Mucosa of descending colon (tissue), 3 donors: ENCODE results near the gene TRAPPC14. TPM values are rescaled to one million over a fixed set of nuclear protein-coding genes. Genes with fewer than 3 reads are reported as not detected.
"Not testable (repeated sequence)": the region's sequence is repeated elsewhere in the genome, so short reads cannot be mapped to it uniquely, and the experiment has no call there.

Experiments used
- ATAC-seq: fragments of 200-7000 bp; cut with Tn5 transposase; one replicate; pipeline ENCODE4 v1.9.1; 2020; ENCODE audit warnings: mild to moderate bottlenecking, moderate library complexity
- DNase-seq, 3 donors: peaks; one replicate each; pipeline ENCODE4 v3.0.0-alpha.2; 2020
- H3K36me3 ChIP-seq: fragments of 200-600 bp; one replicate; pipeline ENCODE4 v1.8.0; 2021; ENCODE audit warnings: low read depth, mild to moderate bottlenecking
- H3K4me1 ChIP-seq: fragments of 200-600 bp; one replicate; pipeline ENCODE4 v1.8.0; 2021; ENCODE audit warnings: low read depth, mild to moderate bottlenecking
- H3K4me3 ChIP-seq: fragments of 200-600 bp; one replicate; pipeline ENCODE4 v1.8.0; 2021; ENCODE audit warnings: mild to moderate bottlenecking
- H3K9me3 ChIP-seq: fragments of 200-600 bp; one replicate; pipeline ENCODE4 v1.8.0; 2021; ENCODE audit warnings: mild to moderate bottlenecking
- intact Hi-C, 2 donors: fragments of 100-400 bp; cut with DNase I in 1 of 2; cut with micrococcal nuclease in 1 of 2; formaldehyde crosslinking; loops; one replicate each; pipeline versions ENCODE4 v1.11.0 to v1.11.1; 2022; cut with DNase I, micrococcal nuclease
- total RNA-seq, 3 donors: library from RNA; stranded (reverse); fragmentation: NEBNext Ultra II Directional in 2 of 3; extraction: Animal tissue kit (Norgen Biotek cat#: 25700) in 2 of 3; gene quantifications; one replicate each; pipeline versions ENCODE4 v1.2.1 to v1.2.4, GENCODE V29; 2021 to 2023
- TF ChIP-seq, protein P1 (sequence below): fragments of 200-600 bp; IDR thresholded peaks from one replicate; pipeline ENCODE4 v1.8.0; 2022; ENCODE audit warnings: antibody characterized with exemption, mild to moderate bottlenecking
- donor health status: DM: no; HTN: no; CAD: no; lungs with moderate emphysema.
- donor health status: DM: no; HTN: no; CAD: no.
- donor health status: DM: no; HTN: yes; CAD: no.

Gene TRAPPC14
- total RNA-seq, 3 donors from 2014 or later = 36.7 to 78.9 (median 49.0) TPM

DNA sequence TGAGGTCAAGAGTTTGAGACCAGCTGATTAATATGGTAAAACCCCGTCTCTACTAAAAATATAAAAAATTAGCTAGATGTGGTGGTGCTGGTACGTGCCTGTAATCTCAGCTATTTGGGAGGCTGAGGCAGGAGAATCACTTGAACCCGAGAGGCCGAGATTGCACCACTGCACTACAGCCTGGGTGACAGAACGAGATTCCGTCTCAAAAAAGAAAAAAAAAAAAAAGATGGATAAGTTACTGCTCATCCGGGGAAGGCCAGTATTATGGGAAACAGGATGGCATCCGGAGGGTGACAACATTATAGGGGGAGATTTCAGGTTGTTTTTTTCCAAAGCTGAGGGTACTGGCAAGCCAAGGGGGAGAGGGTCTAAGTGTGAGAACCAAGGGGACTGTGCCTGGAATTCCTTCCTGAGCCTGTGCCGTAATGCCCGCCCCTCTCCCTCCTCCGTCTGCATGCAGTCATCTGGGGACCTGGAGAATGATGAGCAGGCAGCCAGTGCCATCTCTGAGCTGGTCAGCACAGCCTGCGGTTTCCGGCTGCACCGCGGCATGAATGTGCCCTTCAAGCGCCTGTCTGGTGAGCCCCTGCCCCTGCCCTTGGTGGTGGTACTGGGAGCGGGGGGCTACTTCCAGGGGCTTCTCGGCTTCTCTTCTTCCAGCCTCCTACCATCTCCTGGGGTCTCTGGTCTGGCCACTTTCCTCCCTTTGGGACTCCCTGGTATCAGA, 5.4 kb downstream of the TRAPPC14 start:
- peaks cover 85% of the 10 kb centered on the region for H3K4me1 ChIP-seq
- intact Hi-C loops = no loop called here
- peak in 1 of 3 donors; percentile 58 for DNase-seq

DNA sequence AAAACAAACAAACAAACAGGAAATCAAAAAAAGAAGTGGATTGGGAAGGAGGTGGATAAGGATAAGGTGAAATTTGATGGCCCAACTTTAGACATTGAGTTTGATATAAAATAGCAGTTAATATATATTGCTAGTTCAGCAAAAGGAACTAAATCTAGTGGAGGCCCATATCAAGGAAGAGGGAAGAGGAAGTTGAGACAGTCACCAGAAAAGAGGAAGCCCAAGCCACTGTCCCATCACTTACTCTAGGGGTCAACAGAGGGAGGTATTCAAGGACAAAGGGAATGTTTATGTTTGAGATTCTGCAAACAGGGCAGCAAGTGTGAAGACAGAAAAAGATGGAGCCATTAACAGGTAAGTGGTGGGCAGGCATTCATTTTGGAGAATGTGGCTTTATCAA, 6.1 kb downstream of the TRAPPC14 start:
- ATAC-seq = no peak
- no peaks in the 10 kb centered on the region for H3K9me3 ChIP-seq
- intact Hi-C loops = no loop called here
- TF ChIP-seq, protein P1, sequence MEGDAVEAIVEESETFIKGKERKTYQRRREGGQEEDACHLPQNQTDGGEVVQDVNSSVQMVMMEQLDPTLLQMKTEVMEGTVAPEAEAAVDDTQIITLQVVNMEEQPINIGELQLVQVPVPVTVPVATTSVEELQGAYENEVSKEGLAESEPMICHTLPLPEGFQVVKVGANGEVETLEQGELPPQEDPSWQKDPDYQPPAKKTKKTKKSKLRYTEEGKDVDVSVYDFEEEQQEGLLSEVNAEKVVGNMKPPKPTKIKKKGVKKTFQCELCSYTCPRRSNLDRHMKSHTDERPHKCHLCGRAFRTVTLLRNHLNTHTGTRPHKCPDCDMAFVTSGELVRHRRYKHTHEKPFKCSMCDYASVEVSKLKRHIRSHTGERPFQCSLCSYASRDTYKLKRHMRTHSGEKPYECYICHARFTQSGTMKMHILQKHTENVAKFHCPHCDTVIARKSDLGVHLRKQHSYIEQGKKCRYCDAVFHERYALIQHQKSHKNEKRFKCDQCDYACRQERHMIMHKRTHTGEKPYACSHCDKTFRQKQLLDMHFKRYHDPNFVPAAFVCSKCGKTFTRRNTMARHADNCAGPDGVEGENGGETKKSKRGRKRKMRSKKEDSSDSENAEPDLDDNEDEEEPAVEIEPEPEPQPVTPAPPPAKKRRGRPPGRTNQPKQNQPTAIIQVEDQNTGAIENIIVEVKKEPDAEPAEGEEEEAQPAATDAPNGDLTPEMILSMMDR = no peak
- DNase-seq = no peak
- H3K36me3 ChIP-seq = peaks cover 4% of the 10 kb centered on the region
- no peak overlapping the region for H3K4me3 ChIP-seq
- H3K4me1 ChIP-seq = peaks cover 81% of the 10 kb centered on the region

More for the DNA sequence above, 5.4 kb downstream of the TRAPPC14 start:
- no peaks in the 10 kb centered on the region for H3K9me3 ChIP-seq
- TF ChIP-seq, protein P1 = no peak
- H3K36me3 ChIP-seq = peaks cover 4% of the 10 kb centered on the region
- ATAC-seq = no peak
- no peak overlapping the region for H3K4me3 ChIP-seq

- H3K9me3 ChIP-seq = no peaks in the 10 kb centered on the region
- DNase-seq (peak; percentile 98 to 100 (median 99)), ATAC-seq (peak; percentile 94)
- H3K36me3 ChIP-seq = peaks cover 4% of the 10 kb centered on the region
- H3K4me1 ChIP-seq = peaks cover 45% of the 10 kb centered on the region
- peak within 1 kb of the TSS; percentile 83 for H3K4me3 ChIP-seq
- TF ChIP-seq, protein P1 = no peak
- intact Hi-C loops = no loop called here
Measured at GRCh38 chr7:100148559-100149328, 9.8 kb downstream of the TRAPPC14 start, which contains the start of gene LAMTOR4. LAMTOR4 (plus strand) TSS chr7:100148918; CDS start chr7:100148973, 55 bp downstream.

GRCh38 chr7:100148225-100148558, 10.3 kb downstream of the TRAPPC14 start:
- H3K9me3 ChIP-seq = no peaks in the 10 kb centered on the region
- intact Hi-C loops = no loop called here
- H3K4me1 ChIP-seq = peaks cover 39% of the 10 kb centered on the region
- TF ChIP-seq, protein P1 = no peak
- peaks cover 4% of the 10 kb centered on the region for H3K36me3 ChIP-seq
- DNase-seq (no peak), ATAC-seq (no peak)
- no peak overlapping the region for H3K4me3 ChIP-seq

DNA sequence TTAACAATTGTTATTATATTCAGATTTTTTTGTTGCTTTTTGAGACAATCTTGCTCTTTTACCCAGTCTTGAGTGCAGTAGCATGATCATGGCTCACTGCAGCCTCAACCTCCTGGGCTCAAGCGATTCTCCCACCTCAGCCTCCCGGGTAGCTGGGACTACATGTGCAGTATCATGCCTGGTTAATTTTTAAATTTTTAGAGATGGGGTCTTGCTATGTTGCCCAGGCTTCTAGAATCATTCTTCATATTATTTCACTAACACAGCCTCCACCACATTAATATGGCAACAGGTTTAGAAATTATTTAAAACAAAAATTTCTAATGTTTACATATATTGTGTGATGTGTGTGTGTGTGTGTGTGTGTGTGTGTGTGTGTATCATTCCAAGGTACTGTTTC, 11.2 kb downstream of the TRAPPC14 start:
- no peak for DNase-seq
- H3K9me3 ChIP-seq = no peaks in the 10 kb centered on the region
- intact Hi-C loops = no loop called here
- ATAC-seq = no peak
- peaks cover 4% of the 10 kb centered on the region for H3K36me3 ChIP-seq
- TF ChIP-seq, protein P1 = no peak
- H3K4me3 ChIP-seq = no peak overlapping the region
- peaks cover 31% of the 10 kb centered on the region for H3K4me1 ChIP-seq

- DNase-seq, H3K36me3 ChIP-seq, H3K9me3 ChIP-seq, intact Hi-C loops, ATAC-seq, H3K4me3 ChIP-seq: not testable (repeated sequence)
- H3K4me1 ChIP-seq = peaks cover 26% of the 10 kb centered on the region
Measured at GRCh38 chr7:100146350-100146749, 12.2 kb downstream of the TRAPPC14 start.
